CD4-positive, alpha-beta T cell (primary cell): Measurements from ENCODE around the gene SPSB2. TPM values are rescaled to one million over a fixed set of nuclear protein-coding genes. Genes with fewer than 3 reads are reported as not detected.

ENCODE experiments used
- ATAC-seq: fragments of 200-7000 bp; cut with Tn5 transposase; one replicate; pipeline ENCODE4 v1.10.0; 2022; ENCODE audit warnings: mild to moderate bottlenecking; ENCODE audit not compliant: poor library complexity
- CTCF ChIA-PET: fragments of 350-600 bp; sonication (Branson Sonifier 250); formaldehyde crosslinking; loops from one replicate; lab custom pipeline; 2021; ENCODE audit warnings: antibody characterized with exemption, inconsistent platforms; lab: Charles Lee
- POLR2A ChIA-PET: fragments of 350-600 bp; sonication (Branson Sonifier 250); formaldehyde crosslinking; loops from one replicate; lab custom pipeline; 2021; ENCODE audit warnings: antibody characterized with exemption, inconsistent platforms; lab: Charles Lee
- DNase-seq, 14 experiments: peaks; one replicate each; pipeline ENCODE4 v3.0.0-alpha.2; 2013 to 2020; ENCODE audit warnings: mixed read lengths in 2 of 14
- H3K27ac ChIP-seq, 2 donors: one replicate each; pipeline versions ENCODE4 v1.5.1 to v1.7.0; 2013; ENCODE audit warnings: low read length in 2 of 2, low read depth in 1 of 2, mild to moderate bottlenecking in 1 of 2
- H3K27me3 ChIP-seq, 2 experiments: 1 replicate in 1 of 2; 2 replicates in 1 of 2; pipeline versions ENCODE4 v1.6.1 to v1.7.0; 2013; ENCODE audit warnings: low read length in 2 of 2, control low read depth in 1 of 2, mild to moderate bottlenecking in 1 of 2, moderate library complexity in 1 of 2; ENCODE audit not compliant: insufficient read depth in 2 of 2, control insufficient read depth in 1 of 2
- H3K36me3 ChIP-seq: one replicate; pipeline ENCODE4 v1.6.1; 2013; ENCODE audit warnings: low read length, control low read depth; ENCODE audit not compliant: insufficient read depth
- H3K4me1 ChIP-seq: one replicate; pipeline ENCODE4 v1.6.1; 2013; ENCODE audit warnings: low read length, control low read depth; ENCODE audit not compliant: insufficient read depth
- H3K4me3 ChIP-seq: one replicate; pipeline ENCODE4 v1.5.1; 2013; ENCODE audit warnings: mild to moderate bottlenecking, low read length, moderate library complexity
- H3K9me3 ChIP-seq, 2 experiments: 1 replicate in 1 of 2; 2 replicates in 1 of 2; pipeline versions ENCODE4 v1.6.1 to v1.7.0; 2013; ENCODE audit warnings: low read length in 2 of 2, mild to moderate bottlenecking in 2 of 2, control low read depth in 1 of 2, moderate library complexity in 1 of 2; ENCODE audit not compliant: control insufficient read depth in 1 of 2, insufficient read depth in 1 of 2
- H3K27ac Mint-ChIP-seq: one replicate; pipeline ENCODE4 v1.8.0; 2020; ENCODE audit warnings: mixed read lengths
- H3K27me3 Mint-ChIP-seq: one replicate; pipeline ENCODE4 v1.8.0; 2021; ENCODE audit warnings: mixed read lengths
- H3K36me3 Mint-ChIP-seq: one replicate; pipeline ENCODE4 v1.8.0; 2021; ENCODE audit warnings: low read depth, mixed read lengths
- H3K4me1 Mint-ChIP-seq: one replicate; pipeline ENCODE4 v1.8.0; 2021; ENCODE audit warnings: low read depth, mixed read lengths
- H3K4me3 Mint-ChIP-seq: one replicate; pipeline ENCODE4 v1.8.0; 2020; ENCODE audit warnings: mild to moderate bottlenecking, mixed read lengths
- H3K9me3 Mint-ChIP-seq: one replicate; pipeline ENCODE4 v1.8.0; 2020; ENCODE audit warnings: mixed read lengths
- CTCF ChIP-seq: fragments of 200-600 bp; IDR thresholded peaks from one replicate; pipeline ENCODE4 v1.8.0; 2022; ENCODE audit warnings: antibody characterized with exemption, mild to moderate bottlenecking
- intact Hi-C, 2 experiments: fragments of 100-400 bp; cut with DNase I in 1 of 2; cut with micrococcal nuclease in 1 of 2; formaldehyde crosslinking; loops; one replicate each; pipeline versions ENCODE4 v1.15.1 to v1.9.0; 2023 to 2025; cut with DNase I, micrococcal nuclease
- total RNA-seq, 174 experiments: library from RNA in 2 of 174; stranded (reverse) in 2 of 174; gene quantifications; one replicate each; pipeline ENCODE4 v1.2.3 and lab custom pipeline; 2021 to 2026

SPSB2 gene
- total RNA-seq, 2 experiments from 2014 or later = 3.2 to 3.3 TPM

GRCh38 chr12:6850796-6851152 lies 22.3 kb downstream of the SPSB2 start:
- ATAC-seq = no peak
- CTCF ChIA-PET = interaction anchor here (1.8 to 5.1 kb wide), 6 partner anchors 15 to 97 kb away, joined by 4 to 46 read pairs (median 22); partner anchors contain the start of genes C12orf57, MLF2, RNU7-1 and SPSB2
- Histone ChIP-seq H3K27me3 (no peaks in the 10 kb centered on the region), H3K4me1 (peaks cover 42% of the 10 kb centered on the region), H3K9me3 (no peaks in the 10 kb centered on the region), H3K4me3 (peak overlapping the region; percentile 73), H3K27ac (no peak overlapping the region), H3K36me3 (peaks cover 12% of the 10 kb centered on the region)
- Mint-ChIP-seq H3K9me3 (no peaks in the 10 kb centered on the region), H3K27me3 (no peaks in the 10 kb centered on the region), H3K27ac (peak overlapping the region; percentile 87), H3K4me1 (peaks cover 27% of the 10 kb centered on the region), H3K4me3 (peak overlapping the region; percentile 91), H3K36me3 (peaks cover 23% of the 10 kb centered on the region)
- no peak for TF ChIP-seq CTCF
- peak in 1 of 14 experiments; percentile 57 for DNase-seq
- POLR2A ChIA-PET = interaction anchor here (1.1 to 6.6 kb wide), 17 partner anchors 10 to 237 kb away, joined by 3 to 106 read pairs (median 26); partner anchors contain the start of genes C12orf57, CD4, COPS7A and ENO2
- intact Hi-C loops = loop anchor here (2.0 to 5.0 kb wide), 6 partner anchors 42 to 188 kb away; partner anchors contain the start of genes EMG1 (in 2 of the 2), PHB2 (in 2 of the 2), CD4 (in 1 of the 2) and ING4 (in 1 of the 2)

GRCh38 chr12:6849976-6850560 lies 23.0 kb downstream of the SPSB2 start:
- no peak for ATAC-seq
- Histone ChIP-seq H3K4me1 (peaks cover 37% of the 10 kb centered on the region), H3K27ac (no peak overlapping the region), H3K9me3 (no peaks in the 10 kb centered on the region), H3K36me3 (peaks cover 5% of the 10 kb centered on the region), H3K4me3 (no peak overlapping the region), H3K27me3 (no peaks in the 10 kb centered on the region)
- intact Hi-C loops = loop anchor here (2.0 to 5.0 kb wide), 6 partner anchors 42 to 188 kb away; partner anchors contain the start of genes EMG1 (in 2 of the 2), PHB2 (in 2 of the 2), CD4 (in 1 of the 2) and ING4 (in 1 of the 2)
- POLR2A ChIA-PET = interaction anchor here (2.9 to 6.6 kb wide), 3 partner anchors 17 to 161 kb away, joined by 16 to 90 read pairs (median 43); partner anchors contain the start of genes GPR162, TPI1 and ZNF384
- CTCF ChIA-PET = interaction anchor here (1.2 to 2.9 kb wide), 2 partner anchors 15 to 22 kb away, joined by 3 to 11 read pairs; no protein-coding TSS in a partner anchor
- Mint-ChIP-seq H3K27me3 (no peaks in the 10 kb centered on the region), H3K27ac (no peak overlapping the region), H3K4me1 (peaks cover 25% of the 10 kb centered on the region), H3K4me3 (peak overlapping the region; percentile 39), H3K9me3 (no peaks in the 10 kb centered on the region), H3K36me3 (peaks cover 17% of the 10 kb centered on the region)
- DNase-seq = no peak
- TF ChIP-seq CTCF = no peak

GRCh38 chr12:6849427-6849826 lies 23.7 kb downstream of the SPSB2 start:
- no peak for ATAC-seq
- H3K4me3 Mint-ChIP-seq = no peak overlapping the region
- peaks cover 25% of the 10 kb centered on the region for H3K4me1 Mint-ChIP-seq
- intact Hi-C loops = no loop called here
- no peak overlapping the region for H3K27ac ChIP-seq
- POLR2A ChIA-PET = no interaction called here
- H3K36me3 ChIP-seq = no peaks in the 10 kb centered on the region
- CTCF ChIA-PET = interaction anchor here (1.2 kb wide), 1 partner anchor 23 kb away, joined by 3 read pairs; no protein-coding TSS in a partner anchor
- DNase-seq = no peak
- no peaks in the 10 kb centered on the region for H3K27me3 ChIP-seq
- peaks cover 37% of the 10 kb centered on the region for H3K4me1 ChIP-seq
- TF ChIP-seq CTCF = no peak
- H3K27ac Mint-ChIP-seq = no peak overlapping the region
- H3K27me3 Mint-ChIP-seq = no peaks in the 10 kb centered on the region
- no peaks in the 10 kb centered on the region for H3K9me3 Mint-ChIP-seq
- H3K4me3 ChIP-seq = no peak overlapping the region
- H3K36me3 Mint-ChIP-seq = peaks cover 17% of the 10 kb centered on the region
- no peaks in the 10 kb centered on the region for H3K9me3 ChIP-seq
